Psoas muscle (tissue), 8 donors: Measurements from ENCODE around the gene SMS. TPM values are rescaled to one million over a fixed set of nuclear protein-coding genes. Genes with fewer than 3 reads are reported as not detected.
A peak's percentile ranks its signal among the peaks of the same experiment; 100 is the strongest.

Experiments
- ATAC-seq, 4 donors: fragments of 200-7000 bp; cut with Tn5 transposase; one replicate each; pipeline ENCODE4 v1.9.1; 2020; ENCODE audit warnings: moderate library complexity in 3 of 4, mild to moderate bottlenecking in 2 of 4
- DNase-seq, 2 donors: peaks; one replicate each; pipeline ENCODE4 v3.0.0-alpha.2; 2020
- H3K27ac ChIP-seq: fragments of 200-600 bp; one replicate; pipeline ENCODE4 v1.8.0; 2022
- H3K27me3 ChIP-seq, 3 donors: fragments of 200-600 bp in 1 of 3; one replicate each; pipeline versions ENCODE4 v1.6.1 to v1.8.0; 2013 to 2022; ENCODE audit warnings: low read length in 2 of 3, mild to moderate bottlenecking in 2 of 3, moderate library complexity in 1 of 3; ENCODE audit not compliant: insufficient read depth in 3 of 3
- H3K36me3 ChIP-seq, 2 donors: fragments of 200-600 bp in 1 of 2; one replicate each; pipeline versions ENCODE4 v1.6.1 to v1.8.0; 2013 to 2022; ENCODE audit warnings: low read depth in 1 of 2, mild to moderate bottlenecking in 1 of 2, moderate library complexity in 1 of 2; ENCODE audit not compliant: insufficient read depth in 1 of 2
- H3K4me1 ChIP-seq: fragments of 200-600 bp; one replicate; pipeline ENCODE4 v1.8.0; 2022
- H3K4me3 ChIP-seq: fragments of 200-600 bp; one replicate; pipeline ENCODE4 v1.8.0; 2022; ENCODE audit warnings: mild to moderate bottlenecking
- H3K9me3 ChIP-seq: fragments of 200-600 bp; one replicate; pipeline ENCODE4 v1.8.0; 2022
- CTCF ChIP-seq: fragments of 200-600 bp; IDR thresholded peaks from one replicate; pipeline ENCODE4 v1.8.0; 2022; ENCODE audit warnings: antibody characterized with exemption
- WGBS, 3 donors: extraction: QIAGEN DNeasy Blood & Tissue Kit; methylation state at CpG; one replicate each; pipeline versions ENCODE4 v1.1.6 to v1.1.7; 2013; 5-methylcytosine and 5-hydroxymethylcytosine counted together
- intact Hi-C, 2 donors: fragments of 100-400 bp; cut with DNase I; formaldehyde crosslinking; loops; one replicate each; pipeline versions ENCODE4 v1.11.0 to v1.14.2; 2022
- polyA plus RNA-seq, 3 donors: library from polyadenylated mRNA; stranded (reverse); fragments of 200-250 nt; gene quantifications; one replicate each; pipeline ENCODE4 v1.2.3, GENCODE V29; 2013
- total RNA-seq, 4 donors: library from RNA; stranded (reverse); fragmentation: NEBNext Ultra II Directional in 2 of 4; extraction: Animal tissue kit (Norgen Biotek cat#: 25700) in 2 of 4; gene quantifications; one replicate each; pipeline versions ENCODE4 v1.2.1 to v1.2.4, GENCODE V29; 2021 to 2023
- donor health status: healthy with polysubstance abuse.
- donor health status: DM: no; HTN: no; CAD: no; lungs with moderate emphysema.
- donor health status: Bipolar disorder and iron deficiency.
- donor health status: healthy.
- donor health status: DM: yes; HTN: yes; CAD: no.
- donor health status: DM: no; HTN: no; CAD: no.
- donor health status: DM: no; HTN: no; CAD: no.
- donor health status: DM: yes; HTN: yes; CAD: no.

The SMS gene
- total and polyA plus RNA-seq, 7 donors: 18.6 to 52.9 (median 41.3) TPM

GRCh38 chrX:21989384-21989783 lies 48.9 kb downstream of the SMS start:
- TF ChIP-seq CTCF: no peak
- ATAC-seq (no peak), DNase-seq (no peak)
- no peaks in the 10 kb centered on the region for H3K27me3 ChIP-seq
- H3K4me1 ChIP-seq: no peaks in the 10 kb centered on the region
- H3K9me3 ChIP-seq: no peaks in the 10 kb centered on the region
- intact Hi-C loops: loop anchor here (10.0 kb wide), 2 partner anchors 145 to 205 kb away; no protein-coding TSS in a partner anchor
- 67 to 98% (median 92%) methylated on average over 4 of the region's 4 CpGs for WGBS, 3 donors
- no peak overlapping the region for H3K4me3 ChIP-seq
- no peak overlapping the region for H3K27ac ChIP-seq
- H3K36me3 ChIP-seq: peaks cover 0 to 33% of the 10 kb centered on the region in 2 donors

- Histone ChIP-seq H3K9me3 (no peaks in the 10 kb centered on the region), H3K27me3 (no peaks in the 10 kb centered on the region), H3K27ac (no peak overlapping the region), H3K4me3 (no peak overlapping the region), H3K36me3 (peaks cover 0 to 33% of the 10 kb centered on the region in 2 donors), H3K4me1 (no peaks in the 10 kb centered on the region)
- 80 to 92% (median 83%) methylated on average over 8 of the region's 8 CpGs for WGBS, 3 donors
- ATAC-seq (no peak), DNase-seq (no peak)
- TF ChIP-seq CTCF: no peak
- intact Hi-C loops: no loop called here
Measured at GRCh38 chrX:21990832-21991231, 50.3 kb downstream of the SMS start.

- peaks cover 0 to 33% of the 10 kb centered on the region in 2 donors for H3K36me3 ChIP-seq
- no peaks in the 10 kb centered on the region for H3K9me3 ChIP-seq
- no peak for DNase-seq
- no peaks in the 10 kb centered on the region for H3K27me3 ChIP-seq
- no peak overlapping the region for H3K27ac ChIP-seq
- no peaks in the 10 kb centered on the region for H3K4me1 ChIP-seq
- 86 to 98% (median 97%) methylated on average over 3 of the region's 3 CpGs for WGBS, 3 donors
- TF ChIP-seq CTCF: no peak
- H3K4me3 ChIP-seq: no peak overlapping the region
- intact Hi-C loops: no loop called here
- no peak for ATAC-seq
Measured at GRCh38 chrX:21991504-21991903, 51.0 kb downstream of the SMS start.

GRCh38 chrX:21993265-21993664 lies 52.8 kb downstream of the SMS start:
- Histone ChIP-seq H3K27me3 (no peaks in the 10 kb centered on the region), H3K4me1 (no peaks in the 10 kb centered on the region), H3K27ac (no peak overlapping the region), H3K4me3 (no peak overlapping the region), H3K9me3 (no peaks in the 10 kb centered on the region), H3K36me3 (peaks cover 0 to 26% of the 10 kb centered on the region in 2 donors)
- TF ChIP-seq CTCF: no peak
- intact Hi-C loops: no loop called here
- no peak for ATAC-seq
- WGBS, 3 donors: 54 to 76% (median 66%) methylated on average over 8 of the region's 8 CpGs
- peak in 1 of 2 donors; percentile 58 for DNase-seq

- peaks cover 0 to 10% of the 10 kb centered on the region in 2 donors for H3K36me3 ChIP-seq
- H3K27ac ChIP-seq: no peak overlapping the region
- 78 to 90% (median 89%) methylated on average over 10 of the region's 10 CpGs for WGBS, 3 donors
- intact Hi-C loops: no loop called here
- ATAC-seq (peak in 2 of 4 donors; percentile 54 to 58), DNase-seq (no peak)
- no peak overlapping the region for H3K4me3 ChIP-seq
- H3K9me3 ChIP-seq: peaks cover 3% of the 10 kb centered on the region
- no peak for TF ChIP-seq CTCF
- no peaks in the 10 kb centered on the region for H3K4me1 ChIP-seq
- no peaks in the 10 kb centered on the region for H3K27me3 ChIP-seq
Measured at GRCh38 chrX:21996872-21997455, 56.5 kb downstream of the SMS start.
